Mammary epithelial cell (primary cell): ENCODE results near the gene ASB18.

ENCODE experiments used
- CTCF ChIP-seq, 2 donors: IDR thresholded peaks in 1 of 2; conservative IDR thresholded peaks in 1 of 2; 2 replicates each; pipeline ENCODE4 v1.5.1; 2011 to 2012; ENCODE audit warnings: inconsistent platforms in 2 of 2, low read length in 2 of 2, mild to moderate bottlenecking in 2 of 2, control low read depth in 1 of 2, low read depth in 1 of 2; ENCODE audit not compliant: insufficient read depth in 1 of 2; ENCODE audit errors: extremely low read depth in 1 of 2
- EZH2 ChIP-seq: IDR thresholded peaks from 2 replicates; pipeline ENCODE4 v1.6.1; 2012; ENCODE audit warnings: low read length, inconsistent platforms, borderline replicate concordance

GRCh38 chr2:236209996-236210395 lies 54.2 kb downstream of the ASB18 start:
- no peak for TF ChIP-seq CTCF (conservative IDR thresholded peaks at IDR 0.05 in 1 of 2, IDR thresholded peaks at IDR 0.05 in 1 of 2; ENCODE audit: extremely low read depth in 1 of 2, insufficient read depth in 1 of 2, low read depth in 1 of 2, low read length in 2 of 2)
- no peak for TF ChIP-seq EZH2
